NCI-H2196 (cell line): ENCODE measurements around the gene RBP4.

Experiments used
- DNase-seq: peaks from one replicate; lab custom pipeline; 2025; ENCODE audit not compliant: unreplicated experiment; lab: John Stamatoyannopoulos, UW

RBP4 gene

GRCh38 chr10:93601146-93601773 lies at the start of gene RBP4:
RBP4 (minus strand) TSS chr10:93601235; CDS start chr10:93601028, 207 bp downstream.
- DNase-seq: no peak

DNA sequence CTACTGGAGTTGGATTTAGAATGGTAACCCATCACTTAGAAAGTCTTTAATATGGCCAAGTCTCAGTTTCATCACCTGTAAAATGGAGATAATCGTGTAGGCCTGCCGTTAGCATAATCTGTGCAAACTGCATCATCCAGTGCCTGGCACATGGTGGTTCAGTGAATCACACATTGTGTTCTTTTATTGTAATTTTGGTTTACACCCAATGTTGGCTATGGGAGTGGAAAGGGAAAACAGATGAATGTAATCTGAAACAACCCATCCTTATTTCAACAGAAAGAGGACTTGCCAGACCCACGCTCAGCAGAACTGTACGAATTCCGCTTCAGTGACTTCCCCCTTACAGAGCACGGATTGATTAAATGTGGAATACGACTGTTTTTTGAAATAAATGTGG lies 38.8 kb upstream of the RBP4 start:
- no peak for DNase-seq

GRCh38 chr10:93630625-93631557 lies 29.9 kb upstream of the RBP4 start:
- no peak for DNase-seq

- no peak for DNase-seq
Observed at GRCh38 chr10:93629647-93630305, 28.7 kb upstream of the RBP4 start.

DNA sequence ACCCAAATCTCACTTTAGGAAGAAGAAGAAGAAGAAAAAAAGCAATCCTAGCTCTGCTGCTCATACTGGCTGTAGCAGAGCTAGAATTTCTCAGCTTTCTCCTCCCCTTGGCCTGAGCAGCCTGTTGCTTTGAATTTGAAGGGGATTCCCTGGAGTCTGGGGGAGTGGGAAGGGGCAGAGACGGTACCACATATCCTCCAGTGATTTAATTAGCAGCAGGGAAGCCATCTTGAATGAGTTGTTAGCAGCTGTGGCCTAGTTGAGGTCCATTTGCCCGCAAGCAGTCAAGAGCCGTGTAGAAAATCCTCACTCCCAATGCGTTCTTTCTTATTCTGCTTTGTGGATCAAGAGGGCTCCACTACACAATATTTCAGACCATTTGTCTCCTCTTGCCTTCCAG lies 27.8 kb upstream of the RBP4 start:
- DNase-seq: no peak

GRCh38 chr10:93622942-93623341 lies 21.9 kb upstream of the RBP4 start:
- no peak for DNase-seq

- DNase-seq: no peak
Observed at GRCh38 chr10:93620925-93621324, 19.9 kb upstream of the RBP4 start.

GRCh38 chr10:93615576-93616235 lies 14.7 kb upstream of the RBP4 start:
- no peak for DNase-seq

DNA sequence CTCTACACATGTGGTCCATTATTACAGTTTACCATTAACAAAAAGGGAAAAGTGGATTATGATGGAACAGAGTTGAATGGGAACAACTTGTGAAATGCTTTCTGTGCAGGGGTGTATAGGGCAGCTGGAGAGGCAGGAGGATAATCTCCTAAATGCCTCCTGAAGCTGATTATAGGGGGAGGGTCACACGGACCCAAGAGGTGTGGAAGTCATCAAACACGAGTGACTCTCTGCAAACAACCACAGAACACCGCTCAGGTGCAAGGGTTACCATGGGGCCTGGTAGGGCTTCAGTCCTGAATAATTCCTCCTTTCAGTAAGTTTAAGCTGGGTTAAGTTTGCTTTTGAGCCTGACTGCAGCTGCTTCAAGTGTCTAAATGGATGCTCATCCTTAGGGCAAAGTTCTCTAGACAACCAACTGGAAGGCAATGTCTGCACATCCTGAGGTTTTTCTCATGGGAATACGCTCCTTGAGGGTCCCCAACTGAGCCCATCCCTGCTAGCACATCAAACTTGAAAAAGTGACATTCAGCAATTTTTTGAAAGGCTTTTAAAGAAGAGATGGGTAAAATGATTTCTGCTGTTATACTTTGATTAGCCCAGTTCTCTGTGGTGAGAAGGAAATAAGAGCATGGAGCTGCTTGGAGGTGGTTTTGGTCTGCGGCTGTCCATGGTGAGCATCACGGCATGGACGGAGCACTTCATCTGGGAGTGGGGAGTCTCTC lies 13.2 kb upstream of the RBP4 start:
- DNase-seq: no peak

GRCh38 chr10:93613126-93613525 lies 12.1 kb upstream of the RBP4 start:
- DNase-seq: no peak

DNA sequence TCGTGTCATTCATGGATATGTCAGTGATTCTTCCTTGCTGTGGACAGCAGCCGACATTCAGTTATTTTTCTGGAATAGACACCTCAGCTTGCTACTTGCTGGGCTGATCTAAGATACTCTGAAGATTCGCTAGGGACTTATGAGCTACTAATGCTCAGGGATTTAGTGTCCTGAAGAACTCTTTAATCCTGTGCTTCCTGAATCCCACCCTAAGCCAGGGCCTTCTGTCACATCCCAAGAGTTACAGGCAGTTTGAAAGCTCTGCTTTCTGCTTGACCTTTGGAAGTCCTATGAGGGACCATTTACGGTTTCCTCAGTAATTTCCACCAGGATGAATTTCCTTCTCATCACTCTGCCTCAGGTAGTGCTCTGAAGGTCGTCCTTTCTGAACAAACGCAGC lies 11.3 kb upstream of the RBP4 start, which contains the start of gene PDE6C:
PDE6C (plus strand) TSS at position 227 of the 400 bp plus-strand sequence. CDS start 189 bp downstream, outside the sequence.
- no peak for DNase-seq

DNA sequence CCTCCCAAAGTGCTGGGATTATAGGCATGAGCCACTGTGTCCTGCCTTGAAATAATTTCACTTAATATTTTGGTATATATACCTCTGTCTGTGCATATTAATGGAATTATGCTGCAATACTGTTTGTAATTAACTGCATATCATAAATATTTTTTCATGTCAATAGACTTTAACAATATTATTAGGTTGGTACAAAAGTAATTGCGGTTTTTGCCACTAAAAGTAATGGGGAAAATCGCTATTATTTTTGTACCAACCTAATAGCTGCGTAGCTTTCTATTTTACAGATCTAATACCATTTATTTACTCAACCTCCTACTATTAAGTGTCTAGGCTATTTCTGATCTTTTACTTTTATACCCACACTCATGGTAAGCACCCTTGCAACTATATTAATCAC lies 7.4 kb upstream of the RBP4 start:
- DNase-seq: no peak

- no peak for DNase-seq
Observed at GRCh38 chr10:93604146-93604545, 3.1 kb upstream of the RBP4 start.

DNA sequence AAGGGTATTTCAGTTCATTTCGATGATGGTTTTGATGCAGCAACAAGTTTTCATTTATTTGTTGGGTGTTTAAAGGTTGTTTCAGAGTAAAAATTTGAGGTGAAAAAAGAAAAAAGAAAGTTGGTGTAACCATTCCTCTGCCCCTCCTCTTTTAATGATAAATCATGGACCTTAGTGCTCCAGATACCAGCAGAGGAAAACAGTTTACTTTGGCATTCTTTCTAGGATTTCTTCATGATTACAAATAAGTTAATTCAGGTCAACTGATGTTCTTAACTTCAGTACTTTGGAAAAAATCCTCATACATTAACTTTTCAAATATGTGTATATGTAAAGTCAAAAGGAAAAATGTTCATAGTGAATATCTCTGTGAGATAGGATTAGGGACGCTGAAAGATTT lies 2.0 kb upstream of the RBP4 start:
- DNase-seq: no peak

DNA sequence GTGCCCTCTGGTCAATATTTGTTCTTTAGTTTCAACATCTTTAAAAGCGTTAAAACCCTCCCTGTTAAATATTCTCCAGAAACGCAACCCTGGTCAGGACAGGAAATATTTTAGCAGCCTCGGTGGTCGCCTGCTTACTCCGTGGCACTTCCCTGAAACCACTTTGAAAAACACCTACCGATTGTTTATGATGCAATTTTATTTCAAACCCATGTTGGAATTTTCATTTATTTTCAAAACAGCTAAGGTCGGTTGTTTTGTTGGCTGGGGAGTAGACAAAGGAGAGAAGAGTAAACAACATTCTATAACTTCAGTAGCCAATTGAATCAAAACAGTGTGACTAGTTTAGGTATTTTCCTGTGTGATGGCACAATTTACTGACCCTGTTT lies 733 bp upstream of the RBP4 start:
- DNase-seq: no peak

- no peak for DNase-seq
Observed at GRCh38 chr10:93600446-93601145, 439 bp downstream of the RBP4 start.

DNA sequence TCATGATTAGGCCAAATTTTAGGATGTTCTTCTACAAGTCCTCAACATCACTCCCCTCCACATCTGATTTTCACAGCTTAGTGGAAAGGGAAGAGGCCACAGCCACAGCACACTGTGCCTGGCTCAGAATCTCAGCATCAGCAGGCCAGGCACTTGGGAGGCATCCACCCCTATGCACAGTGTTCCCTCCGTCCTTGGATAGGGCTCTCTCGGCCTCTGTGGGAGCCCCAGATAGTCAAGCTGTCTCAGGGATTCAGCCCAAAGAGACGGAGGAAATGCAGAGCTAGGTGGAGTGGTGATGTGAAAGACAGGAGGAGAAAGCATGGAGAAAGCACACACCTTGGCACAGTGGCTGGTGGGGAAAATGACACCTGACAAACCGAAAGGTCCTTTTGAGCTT lies 1.3 kb downstream of the RBP4 start:
- DNase-seq: no peak

GRCh38 chr10:93599335-93599734 lies 1.7 kb downstream of the RBP4 start:
- DNase-seq: no peak

GRCh38 chr10:93598157-93598556 lies 2.9 kb downstream of the RBP4 start:
- no peak for DNase-seq

GRCh38 chr10:93597075-93597599 lies 3.9 kb downstream of the RBP4 start:
- DNase-seq: no peak
